Osteoblast (primary cell): ENCODE results near the gene MMP21. TPM values are rescaled to one million over a fixed set of nuclear protein-coding genes. Genes with fewer than 3 reads are reported as not detected.

Source experiments
- DNase-seq: peaks from one replicate; pipeline ENCODE4 v3.0.0; 2011; ENCODE audit warnings: low spot score, mixed read lengths; ENCODE audit not compliant: insufficient read length; ENCODE audit errors: missing footprints
- H2AFZ ChIP-seq: 2 replicates; pipeline ENCODE4 v1.6.0; 2011; ENCODE audit warnings: mild to moderate bottlenecking, low read length
- H3K27ac ChIP-seq: 2 replicates; pipeline ENCODE4 v1.5.1; 2011; ENCODE audit warnings: mild to moderate bottlenecking, low read depth, low read length, moderate library complexity
- H3K27me3 ChIP-seq: 2 replicates; pipeline ENCODE4 v1.6.0; 2012; ENCODE audit warnings: mild to moderate bottlenecking, control low read depth, inconsistent platforms, low read length, moderate library complexity; ENCODE audit not compliant: insufficient read depth
- H3K36me3 ChIP-seq: 2 replicates; pipeline ENCODE4 v1.5.1; 2011; ENCODE audit warnings: mild to moderate bottlenecking, low read length, control low read depth, moderate library complexity; ENCODE audit not compliant: insufficient read depth
- H3K4me1 ChIP-seq: 2 replicates; pipeline ENCODE4 v1.5.1; 2011; ENCODE audit warnings: mild to moderate bottlenecking, low read length, control low read depth, moderate library complexity; ENCODE audit not compliant: insufficient read depth
- H3K4me2 ChIP-seq: 2 replicates; pipeline ENCODE4 v1.6.0; 2011; ENCODE audit warnings: mild to moderate bottlenecking, low read length; ENCODE audit not compliant: insufficient read depth
- H3K4me3 ChIP-seq: fragments of 200-600 bp; sonication (generic); 3 replicates; pipeline ENCODE4 v1.5.1; 2012; ENCODE audit warnings: mild to moderate bottlenecking, low read length, inconsistent platforms; ENCODE audit not compliant: insufficient read depth
- H3K79me2 ChIP-seq: 2 replicates; pipeline ENCODE4 v1.6.0; 2012; ENCODE audit warnings: mild to moderate bottlenecking, low read length, control low read depth, inconsistent platforms; ENCODE audit not compliant: insufficient read depth
- H3K9me3 ChIP-seq: 2 replicates; pipeline ENCODE4 v1.5.1; 2011; ENCODE audit warnings: low read depth, low read length, control low read depth
- H4K20me1 ChIP-seq: 2 replicates; pipeline ENCODE4 v1.6.0; 2012; ENCODE audit warnings: mild to moderate bottlenecking, low read length, control low read depth; ENCODE audit not compliant: insufficient read depth
- total RNA-seq: library from RNA; depleted of rRNA; stranded (reverse); fragments of >200 nt; gene quantifications from 2 replicates; pipeline ENCODE4 v1.2.3, GENCODE V29; 2012
- TF ChIP-seq, protein P1 (sequence below): IDR thresholded peaks from 2 replicates; pipeline ENCODE4 v1.5.1; 2011; ENCODE audit warnings: mild to moderate bottlenecking, low read depth, low read length, moderate library complexity; ENCODE audit errors: extremely low read depth

MMP21 gene
- total RNA-seq, 1 donor = not detected

DNA sequence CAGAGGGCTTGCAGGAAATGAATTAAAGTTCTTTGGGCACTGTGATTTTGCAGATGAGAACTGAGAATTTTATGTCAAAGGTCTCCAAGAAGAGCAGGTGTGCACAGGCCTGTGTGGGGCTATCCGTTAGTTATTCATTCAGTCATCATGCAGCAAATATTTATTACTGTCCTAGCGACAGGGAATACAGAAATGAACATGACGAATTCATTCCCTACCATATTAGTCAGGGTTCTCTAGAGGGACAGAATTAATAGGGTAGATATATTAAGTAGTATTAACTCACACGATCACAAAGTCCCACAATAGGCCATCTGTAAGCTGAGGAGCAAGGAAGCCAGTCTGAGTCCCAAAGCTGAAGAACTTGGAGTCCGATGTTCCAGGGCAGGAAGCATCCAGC, 2.9 kb upstream of the MMP21 start:
- H2AFZ ChIP-seq = no peak overlapping the region
- H3K9me3 ChIP-seq = no peaks in the 10 kb centered on the region
- no peak for DNase-seq
- TF ChIP-seq, protein P1, sequence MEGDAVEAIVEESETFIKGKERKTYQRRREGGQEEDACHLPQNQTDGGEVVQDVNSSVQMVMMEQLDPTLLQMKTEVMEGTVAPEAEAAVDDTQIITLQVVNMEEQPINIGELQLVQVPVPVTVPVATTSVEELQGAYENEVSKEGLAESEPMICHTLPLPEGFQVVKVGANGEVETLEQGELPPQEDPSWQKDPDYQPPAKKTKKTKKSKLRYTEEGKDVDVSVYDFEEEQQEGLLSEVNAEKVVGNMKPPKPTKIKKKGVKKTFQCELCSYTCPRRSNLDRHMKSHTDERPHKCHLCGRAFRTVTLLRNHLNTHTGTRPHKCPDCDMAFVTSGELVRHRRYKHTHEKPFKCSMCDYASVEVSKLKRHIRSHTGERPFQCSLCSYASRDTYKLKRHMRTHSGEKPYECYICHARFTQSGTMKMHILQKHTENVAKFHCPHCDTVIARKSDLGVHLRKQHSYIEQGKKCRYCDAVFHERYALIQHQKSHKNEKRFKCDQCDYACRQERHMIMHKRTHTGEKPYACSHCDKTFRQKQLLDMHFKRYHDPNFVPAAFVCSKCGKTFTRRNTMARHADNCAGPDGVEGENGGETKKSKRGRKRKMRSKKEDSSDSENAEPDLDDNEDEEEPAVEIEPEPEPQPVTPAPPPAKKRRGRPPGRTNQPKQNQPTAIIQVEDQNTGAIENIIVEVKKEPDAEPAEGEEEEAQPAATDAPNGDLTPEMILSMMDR = no peak
- H4K20me1 ChIP-seq = no peaks in the 10 kb centered on the region
- no peaks in the 10 kb centered on the region for H3K79me2 ChIP-seq
- H3K36me3 ChIP-seq = no peaks in the 10 kb centered on the region
- H3K4me1 ChIP-seq = no peaks in the 10 kb centered on the region
- H3K4me3 ChIP-seq = no peak overlapping the region
- H3K27ac ChIP-seq = no peak overlapping the region
- H3K27me3 ChIP-seq = peaks cover 9% of the 10 kb centered on the region
- no peak overlapping the region for H3K4me2 ChIP-seq

DNA sequence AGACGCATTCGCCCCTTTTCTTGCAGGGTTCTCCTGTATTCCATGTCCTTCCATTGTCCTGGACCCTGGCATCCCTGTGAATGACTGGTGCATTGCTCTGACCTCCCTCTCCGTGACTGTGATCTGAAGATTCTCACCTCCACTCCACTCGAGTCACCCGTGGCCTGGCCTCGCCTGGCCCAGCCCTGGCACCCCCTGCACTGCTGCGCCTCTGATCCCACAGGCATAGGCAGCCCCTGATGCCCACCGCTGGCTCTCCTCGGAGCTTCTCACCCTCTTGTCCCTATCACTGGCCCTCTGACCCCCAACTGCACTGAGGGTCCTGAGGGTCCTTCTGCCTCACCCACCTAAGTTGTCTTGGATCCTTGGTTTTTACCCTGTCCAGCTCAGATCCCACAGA, 2.2 kb upstream of the MMP21 start:
- Histone ChIP-seq H3K27ac (no peak overlapping the region), H3K27me3 (peaks cover 9% of the 10 kb centered on the region), H3K4me2 (no peak overlapping the region), H3K9me3 (no peaks in the 10 kb centered on the region), H3K4me1 (no peaks in the 10 kb centered on the region), H2AFZ (no peak overlapping the region), H3K79me2 (no peaks in the 10 kb centered on the region), H3K4me3 (no peak overlapping the region), H4K20me1 (no peaks in the 10 kb centered on the region), H3K36me3 (no peaks in the 10 kb centered on the region)
- TF ChIP-seq, protein P1 = no peak
- DNase-seq = no peak

DNA sequence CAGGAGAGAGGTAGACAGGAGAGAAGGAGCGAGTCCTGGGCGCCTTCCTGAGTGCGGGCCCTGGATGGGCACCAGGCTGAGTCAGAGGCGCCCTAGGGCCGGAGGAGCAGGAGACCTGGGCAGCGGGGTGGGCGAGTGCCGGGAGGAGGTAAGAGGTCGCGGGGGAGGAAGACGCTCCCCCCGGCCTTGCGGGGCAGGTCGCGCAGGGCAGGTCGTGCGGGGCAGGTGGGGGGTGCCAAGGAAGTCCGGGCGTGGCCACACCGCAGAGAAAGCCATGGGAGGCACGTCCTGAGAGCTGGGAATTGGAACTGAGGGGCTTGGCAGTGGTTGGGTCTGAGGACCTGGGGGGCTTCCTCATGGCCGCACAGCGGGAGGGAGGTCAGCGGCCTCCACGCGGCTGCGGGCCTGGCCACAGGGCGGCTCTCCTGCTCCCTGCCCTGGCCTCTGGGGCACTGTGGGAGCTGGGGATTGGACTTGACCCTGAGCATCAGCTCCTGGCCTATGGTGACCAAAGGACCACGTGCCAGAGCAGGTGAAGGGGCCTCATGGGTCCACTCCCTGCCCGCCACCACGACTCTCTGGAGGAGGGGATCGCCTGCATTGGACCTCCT, 935 bp downstream of the MMP21 start:
- TF ChIP-seq, protein P1 = no peak
- no peaks in the 10 kb centered on the region for H3K79me2 ChIP-seq
- no peaks in the 10 kb centered on the region for H3K4me1 ChIP-seq
- H3K27me3 ChIP-seq = peaks cover 9% of the 10 kb centered on the region
- DNase-seq = no peak
- H3K4me3 ChIP-seq = no peak overlapping the region
- no peak overlapping the region for H3K4me2 ChIP-seq
- H4K20me1 ChIP-seq = no peaks in the 10 kb centered on the region
- no peak overlapping the region for H3K27ac ChIP-seq
- no peak overlapping the region for H2AFZ ChIP-seq
- H3K36me3 ChIP-seq = no peaks in the 10 kb centered on the region
- no peaks in the 10 kb centered on the region for H3K9me3 ChIP-seq

DNA sequence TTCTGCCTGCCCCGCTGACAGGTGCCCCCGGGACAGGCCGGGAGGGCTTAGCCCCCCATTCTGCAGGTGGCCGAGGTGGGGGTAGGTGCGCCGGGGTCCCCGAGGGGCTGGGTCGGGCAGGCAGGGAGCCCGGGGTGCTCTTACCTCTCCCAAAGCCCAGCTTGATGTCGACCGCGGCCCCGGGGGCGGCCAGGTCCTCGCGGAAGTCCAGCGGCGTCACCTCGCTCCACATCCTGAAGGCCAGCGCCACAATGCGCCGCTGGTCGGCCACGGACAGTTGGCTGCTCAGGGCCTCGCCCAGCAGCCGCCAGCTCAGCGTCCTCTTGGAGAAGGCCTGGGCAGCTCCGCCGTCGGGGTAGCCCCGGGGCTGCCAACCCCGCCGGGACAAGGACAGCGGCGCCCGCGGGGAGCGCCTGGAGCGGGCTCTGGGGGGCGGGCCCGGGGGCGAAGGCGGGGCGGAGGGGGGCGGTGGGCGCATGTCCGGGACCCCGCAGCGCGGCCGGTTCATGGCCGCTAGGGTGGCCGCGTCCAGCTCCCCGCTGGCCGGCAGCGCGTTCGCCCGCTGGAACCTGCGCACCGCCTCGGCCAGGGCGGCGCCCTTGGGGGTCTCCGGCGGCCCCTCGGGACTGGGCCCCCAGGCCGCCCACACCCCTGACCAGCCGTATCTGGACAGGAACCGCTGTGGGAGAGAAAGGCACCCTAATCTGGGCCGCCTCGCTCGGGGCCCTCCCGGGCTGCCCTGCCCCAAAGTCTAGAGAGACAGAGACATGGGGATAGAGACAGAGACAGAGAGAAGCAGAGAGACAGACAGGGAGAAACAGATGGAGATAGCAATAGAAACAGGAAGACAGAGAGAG, 1.7 kb downstream of the MMP21 start:
- Histone ChIP-seq H4K20me1 (no peaks in the 10 kb centered on the region), H3K79me2 (no peaks in the 10 kb centered on the region), H3K9me3 (no peaks in the 10 kb centered on the region), H3K27me3 (peaks cover 9% of the 10 kb centered on the region), H3K4me3 (no peak overlapping the region), H3K36me3 (no peaks in the 10 kb centered on the region), H2AFZ (no peak overlapping the region), H3K4me1 (no peaks in the 10 kb centered on the region), H3K27ac (no peak overlapping the region), H3K4me2 (no peak overlapping the region)
- TF ChIP-seq, protein P1 = no peak
- peak; percentile 91 for DNase-seq
